Measurements from ENCODE around the gene ABCA3. TPM values are rescaled to one million over a fixed set of nuclear protein-coding genes. Genes with fewer than 3 reads are reported as not detected.
"Not testable (repeated sequence)": the region's sequence is repeated elsewhere in the genome, so short reads cannot be mapped to it uniquely, and the experiment has no call there.

Gene ABCA3
- total RNA-seq, 1 donor from 2014 or later: 32.1 TPM

DNA sequence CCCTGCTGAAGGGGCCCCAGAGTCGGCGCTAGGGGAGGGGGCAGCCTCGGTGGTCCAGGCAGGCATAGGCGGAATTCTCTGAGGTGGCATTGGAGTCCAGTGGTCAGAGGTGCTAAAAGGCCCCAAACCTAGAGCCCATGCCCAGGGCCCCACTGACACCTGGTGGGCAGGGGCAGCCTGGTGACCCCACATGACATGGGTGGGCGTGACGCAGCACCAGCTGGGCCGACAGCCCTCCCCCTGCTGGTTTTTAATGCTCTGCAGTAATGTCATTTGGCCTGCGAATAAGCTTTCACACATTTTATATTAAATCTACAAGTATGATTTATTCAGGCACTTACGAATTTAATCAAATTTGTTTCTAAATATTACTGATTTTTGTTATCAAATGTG lies 70.5 kb downstream of the ABCA3 start:
- DNase-seq (ENCODE audit: low read depth): no peak
- Histone ChIP-seq H3K4me3 (ENCODE audit: low read depth, low read length) (no peak overlapping the region), H3K36me3 (ENCODE audit: control insufficient read depth, insufficient read depth, low read length) (no peaks in the 10 kb centered on the region), H3K27me3 (ENCODE audit: control insufficient read depth, insufficient read depth, low read length) (no peaks in the 10 kb centered on the region)
- TF ChIP-seq, protein P1, sequence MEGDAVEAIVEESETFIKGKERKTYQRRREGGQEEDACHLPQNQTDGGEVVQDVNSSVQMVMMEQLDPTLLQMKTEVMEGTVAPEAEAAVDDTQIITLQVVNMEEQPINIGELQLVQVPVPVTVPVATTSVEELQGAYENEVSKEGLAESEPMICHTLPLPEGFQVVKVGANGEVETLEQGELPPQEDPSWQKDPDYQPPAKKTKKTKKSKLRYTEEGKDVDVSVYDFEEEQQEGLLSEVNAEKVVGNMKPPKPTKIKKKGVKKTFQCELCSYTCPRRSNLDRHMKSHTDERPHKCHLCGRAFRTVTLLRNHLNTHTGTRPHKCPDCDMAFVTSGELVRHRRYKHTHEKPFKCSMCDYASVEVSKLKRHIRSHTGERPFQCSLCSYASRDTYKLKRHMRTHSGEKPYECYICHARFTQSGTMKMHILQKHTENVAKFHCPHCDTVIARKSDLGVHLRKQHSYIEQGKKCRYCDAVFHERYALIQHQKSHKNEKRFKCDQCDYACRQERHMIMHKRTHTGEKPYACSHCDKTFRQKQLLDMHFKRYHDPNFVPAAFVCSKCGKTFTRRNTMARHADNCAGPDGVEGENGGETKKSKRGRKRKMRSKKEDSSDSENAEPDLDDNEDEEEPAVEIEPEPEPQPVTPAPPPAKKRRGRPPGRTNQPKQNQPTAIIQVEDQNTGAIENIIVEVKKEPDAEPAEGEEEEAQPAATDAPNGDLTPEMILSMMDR (IDR thresholded peaks at IDR 0.05; ENCODE audit: insufficient read depth, low read length, poor library complexity, severe bottlenecking): no peak

DNA sequence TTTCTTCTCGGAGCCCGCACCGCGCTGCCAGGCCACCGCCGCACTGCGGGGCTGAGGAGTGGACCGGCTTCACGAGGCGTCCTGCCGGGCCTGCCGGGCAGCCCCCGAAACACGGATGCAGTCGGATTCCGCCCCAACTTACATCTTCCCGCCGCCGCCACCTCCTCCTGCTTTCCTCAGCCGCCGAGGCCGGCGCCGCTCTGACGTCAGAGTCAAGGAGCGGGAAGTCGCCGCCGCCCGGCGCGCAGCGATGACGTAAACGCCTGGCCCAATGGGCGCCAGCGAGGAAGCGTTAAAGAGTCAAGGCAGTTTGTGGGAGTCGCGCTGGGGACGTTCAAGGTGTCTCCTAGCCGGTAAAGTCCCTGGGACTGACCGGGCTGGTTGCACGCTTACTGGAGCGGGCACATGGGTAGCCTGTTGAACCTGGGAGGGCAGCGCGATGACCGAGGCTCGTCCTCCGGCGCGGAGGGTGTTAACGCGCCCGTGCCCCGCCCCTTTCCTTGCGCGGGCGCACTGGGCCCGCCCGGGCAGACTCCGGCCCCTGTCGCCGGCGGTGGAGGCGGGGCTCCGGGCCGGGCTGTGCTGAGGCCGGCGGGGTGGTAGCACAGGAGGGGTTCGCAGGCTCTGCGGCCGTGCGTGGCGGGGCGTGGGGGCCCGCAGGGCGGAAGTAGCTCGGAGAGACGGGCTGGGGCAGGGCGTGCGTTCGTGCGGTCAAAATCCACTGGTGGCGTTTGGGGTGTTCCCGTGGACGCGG lies 72.4 kb downstream of the ABCA3 start, which contains the start of gene RNPS1:
Gene RNPS1, minus strand, starts transcription at position 214 of the 754 bp plus-strand sequence. CDS start 3,483 bp downstream, outside the sequence.
- H3K36me3 ChIP-seq (ENCODE audit: control insufficient read depth, insufficient read depth, low read length): no peaks in the 10 kb centered on the region
- peak within 1 kb of the TSS; percentile 67 for H3K4me3 ChIP-seq (ENCODE audit: low read depth, low read length)
- peak; percentile 80 for DNase-seq (ENCODE audit: low read depth)
- no peaks in the 10 kb centered on the region for H3K27me3 ChIP-seq (ENCODE audit: control insufficient read depth, insufficient read depth, low read length)
- TF ChIP-seq, protein P1 (IDR thresholded peaks at IDR 0.05; ENCODE audit: insufficient read depth, low read length, poor library complexity, severe bottlenecking): no peak

DNA sequence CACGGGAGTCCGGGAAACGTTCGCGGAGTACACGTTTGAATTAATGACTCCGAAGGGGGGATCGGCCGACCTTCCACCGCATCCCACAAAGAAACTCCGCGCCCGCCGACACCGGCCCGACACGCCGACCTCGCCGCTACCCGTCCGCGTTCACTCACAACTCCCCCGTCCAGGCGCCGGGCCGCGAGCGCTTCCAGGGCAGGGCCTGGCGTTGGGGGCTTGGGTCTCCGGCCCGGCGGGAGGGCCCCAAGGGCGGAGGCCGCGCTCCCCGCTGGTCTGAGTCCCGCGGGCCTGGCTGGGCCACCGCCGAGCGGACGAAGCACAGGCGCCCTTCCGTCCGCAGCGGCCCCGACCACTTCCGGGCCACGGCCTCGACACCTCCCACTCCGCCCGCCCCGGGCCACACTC lies 73.0 kb downstream of the ABCA3 start:
- not testable (repeated sequence) for DNase-seq (ENCODE audit: low read depth); H3K27me3 ChIP-seq (ENCODE audit: control insufficient read depth, insufficient read depth, low read length); H3K36me3 ChIP-seq (ENCODE audit: control insufficient read depth, insufficient read depth, low read length)
- H3K4me3 ChIP-seq (ENCODE audit: low read depth, low read length): peak overlapping the region; percentile 67

DNA sequence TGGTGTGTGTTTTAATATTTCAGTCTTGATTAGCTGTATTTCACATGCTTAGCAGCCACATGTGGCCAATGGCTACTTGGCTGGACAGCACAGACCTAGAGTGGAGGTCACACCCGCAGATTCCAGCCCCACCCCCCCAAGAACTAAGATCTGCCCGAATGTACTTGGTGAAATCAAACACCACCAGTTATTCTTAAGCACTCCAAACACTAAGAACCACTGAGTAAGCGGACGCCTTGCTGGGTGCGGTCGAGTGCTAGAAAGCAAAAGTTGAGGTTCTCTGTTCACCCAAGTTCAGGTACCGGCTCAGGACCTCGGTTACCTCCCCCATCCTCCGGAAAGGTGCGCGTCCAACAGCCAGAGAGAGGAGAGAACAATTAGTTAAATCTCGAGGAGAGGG lies 73.6 kb downstream of the ABCA3 start:
- not testable (repeated sequence) for DNase-seq (ENCODE audit: low read depth); H3K27me3 ChIP-seq (ENCODE audit: control insufficient read depth, insufficient read depth, low read length); H3K36me3 ChIP-seq (ENCODE audit: control insufficient read depth, insufficient read depth, low read length)
- peak overlapping the region; percentile 67 for H3K4me3 ChIP-seq (ENCODE audit: low read depth, low read length)

DNA sequence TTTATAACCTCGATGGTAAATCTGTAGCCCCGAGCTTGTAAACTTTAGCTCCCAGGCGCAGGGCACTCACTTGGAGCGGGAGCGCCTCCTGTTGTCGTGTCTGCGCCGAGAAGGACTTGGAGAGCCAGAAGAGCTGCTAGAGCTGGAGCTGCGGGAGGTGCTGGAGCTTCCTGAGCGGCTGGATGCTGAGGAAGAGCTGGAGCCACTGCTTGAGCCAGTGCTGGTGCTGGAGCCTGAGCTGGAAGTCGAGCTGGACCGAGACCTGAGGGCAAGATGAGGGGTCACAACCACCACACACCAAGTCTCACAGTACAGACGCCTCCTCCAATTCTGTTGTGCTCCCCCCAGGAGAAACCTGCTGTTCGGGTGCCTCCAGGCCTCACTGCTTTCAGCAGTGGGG lies 77.5 kb downstream of the ABCA3 start:
- H3K4me3 ChIP-seq (ENCODE audit: low read depth, low read length); H3K36me3 ChIP-seq (ENCODE audit: control insufficient read depth, insufficient read depth, low read length); DNase-seq (ENCODE audit: low read depth); H3K27me3 ChIP-seq (ENCODE audit: control insufficient read depth, insufficient read depth, low read length): not testable (repeated sequence)

DNA sequence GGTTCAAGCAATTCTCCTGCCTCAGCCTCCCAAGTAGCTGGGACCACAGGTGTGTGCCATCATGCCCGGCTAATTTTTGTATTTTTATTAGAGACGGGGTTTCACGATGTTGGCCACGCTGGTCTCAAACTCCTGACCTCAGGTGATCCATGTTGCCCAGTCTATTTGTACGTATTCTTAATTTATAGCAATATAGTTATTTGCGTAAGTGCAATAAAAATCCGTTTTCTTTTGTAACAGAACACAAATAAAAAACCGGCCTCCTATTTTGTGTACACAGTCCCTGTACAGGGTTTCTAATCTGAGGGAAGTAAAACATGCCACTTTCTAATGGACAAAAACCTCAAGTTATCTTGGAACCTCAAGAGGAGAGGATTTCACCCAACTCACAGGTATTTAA lies 80.3 kb downstream of the ABCA3 start:
- Histone ChIP-seq H3K36me3 (ENCODE audit: control insufficient read depth, insufficient read depth, low read length) (peaks cover 3% of the 10 kb centered on the region), H3K4me3 (ENCODE audit: low read depth, low read length) (no peak overlapping the region), H3K27me3 (ENCODE audit: control insufficient read depth, insufficient read depth, low read length) (no peaks in the 10 kb centered on the region)
- TF ChIP-seq, protein P1 (IDR thresholded peaks at IDR 0.05; ENCODE audit: insufficient read depth, low read length, poor library complexity, severe bottlenecking): no peak
- no peak for DNase-seq (ENCODE audit: low read depth)

DNA sequence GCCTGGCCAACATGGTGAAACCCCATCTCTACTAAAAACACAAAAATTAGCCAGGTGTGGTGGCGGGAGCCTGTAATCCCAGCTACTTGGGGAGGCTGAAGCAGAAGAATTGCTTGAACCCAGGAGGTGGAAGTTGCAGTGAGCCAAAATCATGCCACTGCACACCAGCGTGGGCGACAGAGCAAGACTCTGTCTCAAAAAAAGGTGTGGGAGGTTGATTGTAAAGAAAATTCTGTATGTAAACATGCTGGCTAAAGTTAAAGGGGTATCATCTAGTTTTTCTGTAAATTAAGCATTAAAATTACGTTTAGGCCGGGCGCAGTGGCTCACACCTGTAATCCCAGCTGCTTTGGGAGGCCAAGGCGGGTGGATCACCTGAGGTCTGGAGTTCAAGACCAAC lies 82.0 kb downstream of the ABCA3 start:
- H3K27me3 ChIP-seq (ENCODE audit: control insufficient read depth, insufficient read depth, low read length); DNase-seq (ENCODE audit: low read depth); H3K36me3 ChIP-seq (ENCODE audit: control insufficient read depth, insufficient read depth, low read length); H3K4me3 ChIP-seq (ENCODE audit: low read depth, low read length): not testable (repeated sequence)

DNA sequence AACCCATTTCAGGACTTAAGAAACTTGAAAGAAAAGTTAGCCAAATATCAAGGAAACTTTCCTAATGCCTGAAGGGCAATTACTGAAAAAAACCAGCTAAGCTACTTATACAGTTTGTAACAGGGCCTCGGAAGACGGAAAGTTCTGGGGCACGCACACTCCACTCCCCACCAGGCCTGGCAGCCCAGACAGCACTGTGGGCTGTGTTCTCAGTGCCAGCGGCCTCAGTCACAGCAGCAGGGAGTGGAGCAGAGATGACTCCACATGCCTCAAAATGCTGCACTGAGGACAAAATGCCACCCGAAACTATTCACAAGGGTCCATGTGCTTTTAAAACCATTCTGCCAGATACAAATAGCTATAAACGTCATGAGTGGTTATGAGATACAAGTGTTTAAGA lies 82.8 kb downstream of the ABCA3 start:
- H3K27me3 ChIP-seq (ENCODE audit: control insufficient read depth, insufficient read depth, low read length): no peaks in the 10 kb centered on the region
- TF ChIP-seq, protein P1 (IDR thresholded peaks at IDR 0.05; ENCODE audit: insufficient read depth, low read length, poor library complexity, severe bottlenecking): no peak
- DNase-seq (ENCODE audit: low read depth): no peak
- no peak overlapping the region for H3K4me3 ChIP-seq (ENCODE audit: low read depth, low read length)
- peaks cover 3% of the 10 kb centered on the region for H3K36me3 ChIP-seq (ENCODE audit: control insufficient read depth, insufficient read depth, low read length)
